ENCODE data around the gene THBS4.

THBS4 gene

GRCh38 chr5:80034962-80035821 is at the start of gene THBS4:
Gene THBS4 (plus strand): TSS chr5:80035348. CDS start chr5:80035538, 190 bp downstream.
- DNase-seq (ENCODE audit: extremely low read depth in 1 of 2, low read depth in 1 of 2), result no peak

GRCh38 chr5:79986260-79986659 is 48.9 kb upstream of the THBS4 start:
- DNase-seq (ENCODE audit: extremely low read depth in 1 of 2, low read depth in 1 of 2), result no peak

GRCh38 chr5:79990205-79990597 is 44.9 kb upstream of the THBS4 start:
- no peak for DNase-seq (ENCODE audit: extremely low read depth in 1 of 2, low read depth in 1 of 2)

- DNase-seq (ENCODE audit: extremely low read depth in 1 of 2, low read depth in 1 of 2), result peak; percentile 75 to 89
These were observed 44.3 kb upstream of the THBS4 start, which contains the start of gene MTX3 for GRCh38 chr5:79990598-79991507. Gene MTX3 (minus strand): TSS chr5:79991262. CDS start chr5:79991238, 24 bp downstream.

GRCh38 chr5:79992891-79993657 is 42.1 kb upstream of the THBS4 start:
- no peak for DNase-seq (ENCODE audit: extremely low read depth in 1 of 2, low read depth in 1 of 2)

- DNase-seq (ENCODE audit: extremely low read depth in 1 of 2, low read depth in 1 of 2), result no peak
These were observed 35.4 kb upstream of the THBS4 start for GRCh38 chr5:79999722-80000121.

- no peak for DNase-seq (ENCODE audit: extremely low read depth in 1 of 2, low read depth in 1 of 2)
These were observed 32.5 kb upstream of the THBS4 start for GRCh38 chr5:80002677-80003076.

- no peak for DNase-seq (ENCODE audit: extremely low read depth in 1 of 2, low read depth in 1 of 2)
These were observed 26.0 kb upstream of the THBS4 start for GRCh38 chr5:80008995-80009765.

- DNase-seq (ENCODE audit: extremely low read depth in 1 of 2, low read depth in 1 of 2), result no peak
These were observed 24.3 kb upstream of the THBS4 start for GRCh38 chr5:80010754-80011392.

GRCh38 chr5:80025069-80025468 is 10.1 kb upstream of the THBS4 start:
- DNase-seq (ENCODE audit: extremely low read depth in 1 of 2, low read depth in 1 of 2), result no peak

- DNase-seq (ENCODE audit: extremely low read depth in 1 of 2, low read depth in 1 of 2), result no peak
These were observed 8.3 kb upstream of the THBS4 start for GRCh38 chr5:80026841-80027240.

- no peak for DNase-seq (ENCODE audit: extremely low read depth in 1 of 2, low read depth in 1 of 2)
These were observed 4.0 kb upstream of the THBS4 start for GRCh38 chr5:80031109-80031508.

- DNase-seq (ENCODE audit: extremely low read depth in 1 of 2, low read depth in 1 of 2), result peak in 1 of 2 donors; percentile 8
These were observed 1.6 kb upstream of the THBS4 start for GRCh38 chr5:80033513-80033912.

GRCh38 chr5:80034559-80034958 is 589 bp upstream of the THBS4 start:
- DNase-seq (ENCODE audit: extremely low read depth in 1 of 2, low read depth in 1 of 2), result no peak

GRCh38 chr5:80035839-80036238 is 691 bp downstream of the THBS4 start:
- no peak for DNase-seq (ENCODE audit: extremely low read depth in 1 of 2, low read depth in 1 of 2)

GRCh38 chr5:80036615-80037014 is 1.5 kb downstream of the THBS4 start:
- no peak for DNase-seq (ENCODE audit: extremely low read depth in 1 of 2, low read depth in 1 of 2)

- no peak for DNase-seq (ENCODE audit: extremely low read depth in 1 of 2, low read depth in 1 of 2)
These were observed 2.2 kb downstream of the THBS4 start for GRCh38 chr5:80037366-80037765.

GRCh38 chr5:80039650-80040049 is 4.5 kb downstream of the THBS4 start:
- no peak for DNase-seq (ENCODE audit: extremely low read depth in 1 of 2, low read depth in 1 of 2)

GRCh38 chr5:80041527-80041926 is 6.4 kb downstream of the THBS4 start:
- no peak for DNase-seq (ENCODE audit: extremely low read depth in 1 of 2, low read depth in 1 of 2)

GRCh38 chr5:80042330-80042729 is 7.2 kb downstream of the THBS4 start:
- DNase-seq (ENCODE audit: extremely low read depth in 1 of 2, low read depth in 1 of 2), result no peak
